Type B pancreatic cell (in vitro differentiated cells): Measurements from ENCODE around the gene LAIR2. TPM values are rescaled to one million over a fixed set of nuclear protein-coding genes. Genes with fewer than 3 reads are reported as not detected.

Experiments
- DNase-seq: peaks from one replicate; pipeline ENCODE4 v3.0.0; 2021; ENCODE audit warnings: mixed read lengths; ENCODE audit not compliant: unreplicated experiment; ENCODE audit errors: extremely low spot score
- H3K27ac Mint-ChIP-seq: 2 replicates; pipeline ENCODE4 v1.8.0; 2021; ENCODE audit warnings: mild to moderate bottlenecking, mixed read lengths
- H3K27me3 Mint-ChIP-seq: 2 replicates; pipeline ENCODE4 v1.8.0; 2021; ENCODE audit warnings: mixed read lengths
- H3K36me3 Mint-ChIP-seq: 2 replicates; pipeline ENCODE4 v1.8.0; 2021; ENCODE audit warnings: mixed read lengths
- H3K4me1 Mint-ChIP-seq: one replicate; pipeline ENCODE4 v1.8.0; 2021; ENCODE audit warnings: mixed read lengths; ENCODE audit not compliant: unreplicated experiment
- H3K4me3 Mint-ChIP-seq: 2 replicates; pipeline ENCODE4 v1.8.0; 2021; ENCODE audit warnings: mild to moderate bottlenecking, mixed read lengths
- H3K9me3 Mint-ChIP-seq: 2 replicates; pipeline ENCODE4 v1.8.0; 2021; ENCODE audit warnings: mixed read lengths
- total RNA-seq: library from RNA; stranded (reverse); gene quantifications from 2 replicates; pipeline ENCODE4 v1.2.1, GENCODE V29; 2021; ENCODE audit warnings: low replicate concordance
- TF ChIP-seq, protein P1 (sequence below): fragments of 200-600 bp; sonication (generic); conservative IDR thresholded peaks from 2 replicates; pipeline ENCODE4 v1.5.0; 2021; ENCODE audit warnings: antibody characterized with exemption, mild to moderate bottlenecking

The LAIR2 gene
- total RNA-seq, 1 donor from 2014 or later: not detected

DNA sequence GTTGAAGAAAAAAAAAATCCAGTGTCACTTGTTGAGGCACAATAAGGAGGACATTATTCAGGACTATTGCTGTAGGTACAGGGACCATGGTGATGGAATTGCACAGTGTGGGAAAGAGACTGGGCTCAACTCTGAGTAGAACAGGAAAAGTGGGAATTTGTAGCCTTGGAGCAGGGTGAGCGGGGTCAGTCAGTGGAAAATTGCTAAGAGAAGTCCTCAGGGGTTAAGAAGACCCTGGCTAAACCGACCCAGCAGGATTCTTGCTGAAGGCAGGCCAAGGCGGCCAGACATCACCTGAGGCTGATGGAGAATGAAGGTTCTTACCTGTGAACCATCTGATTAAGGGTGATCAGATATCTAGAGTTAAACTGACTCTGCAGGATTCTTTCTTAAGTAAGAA, 12.5 kb downstream of the LAIR2 start:
- no peaks in the 10 kb centered on the region for H3K36me3 Mint-ChIP-seq
- H3K4me3 Mint-ChIP-seq: no peak overlapping the region
- no peaks in the 10 kb centered on the region for H3K4me1 Mint-ChIP-seq
- no peak overlapping the region for H3K27ac Mint-ChIP-seq
- peaks cover 9% of the 10 kb centered on the region for H3K9me3 Mint-ChIP-seq
- DNase-seq: no peak
- TF ChIP-seq, protein P1, sequence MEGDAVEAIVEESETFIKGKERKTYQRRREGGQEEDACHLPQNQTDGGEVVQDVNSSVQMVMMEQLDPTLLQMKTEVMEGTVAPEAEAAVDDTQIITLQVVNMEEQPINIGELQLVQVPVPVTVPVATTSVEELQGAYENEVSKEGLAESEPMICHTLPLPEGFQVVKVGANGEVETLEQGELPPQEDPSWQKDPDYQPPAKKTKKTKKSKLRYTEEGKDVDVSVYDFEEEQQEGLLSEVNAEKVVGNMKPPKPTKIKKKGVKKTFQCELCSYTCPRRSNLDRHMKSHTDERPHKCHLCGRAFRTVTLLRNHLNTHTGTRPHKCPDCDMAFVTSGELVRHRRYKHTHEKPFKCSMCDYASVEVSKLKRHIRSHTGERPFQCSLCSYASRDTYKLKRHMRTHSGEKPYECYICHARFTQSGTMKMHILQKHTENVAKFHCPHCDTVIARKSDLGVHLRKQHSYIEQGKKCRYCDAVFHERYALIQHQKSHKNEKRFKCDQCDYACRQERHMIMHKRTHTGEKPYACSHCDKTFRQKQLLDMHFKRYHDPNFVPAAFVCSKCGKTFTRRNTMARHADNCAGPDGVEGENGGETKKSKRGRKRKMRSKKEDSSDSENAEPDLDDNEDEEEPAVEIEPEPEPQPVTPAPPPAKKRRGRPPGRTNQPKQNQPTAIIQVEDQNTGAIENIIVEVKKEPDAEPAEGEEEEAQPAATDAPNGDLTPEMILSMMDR: no peak
- H3K27me3 Mint-ChIP-seq: no peaks in the 10 kb centered on the region

- Mint-ChIP-seq H3K36me3 (no peaks in the 10 kb centered on the region), H3K4me3 (no peak overlapping the region), H3K27ac (no peak overlapping the region), H3K4me1 (no peaks in the 10 kb centered on the region), H3K9me3 (peaks cover 13% of the 10 kb centered on the region), H3K27me3 (no peaks in the 10 kb centered on the region)
- DNase-seq: no peak
- TF ChIP-seq, protein P1: no peak
These were observed 14.9 kb downstream of the LAIR2 start for GRCh38 chr19:54517483-54517882.

DNA sequence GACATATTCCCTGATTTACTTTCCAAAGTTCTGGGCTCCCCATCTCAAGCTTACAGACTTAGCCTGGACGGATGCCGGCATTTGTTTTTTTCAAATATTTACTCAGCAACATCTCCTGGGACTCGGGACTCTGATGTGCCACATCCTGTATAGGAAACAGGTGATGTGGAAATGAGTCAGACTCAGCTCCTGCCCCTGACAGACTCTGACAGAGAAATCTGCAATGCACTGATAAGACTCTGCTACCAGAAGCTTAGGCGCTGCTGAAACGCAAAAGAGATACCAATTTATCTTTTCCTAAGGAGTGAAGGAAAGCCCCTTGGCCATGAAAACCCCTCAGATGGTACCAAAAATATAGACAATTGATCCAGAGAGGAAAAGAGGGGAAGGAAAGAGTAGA, 16.2 kb downstream of the LAIR2 start:
- no peaks in the 10 kb centered on the region for H3K36me3 Mint-ChIP-seq
- H3K27ac Mint-ChIP-seq: no peak overlapping the region
- no peak overlapping the region for H3K4me3 Mint-ChIP-seq
- peaks cover 14% of the 10 kb centered on the region for H3K9me3 Mint-ChIP-seq
- no peaks in the 10 kb centered on the region for H3K4me1 Mint-ChIP-seq
- no peak for DNase-seq
- H3K27me3 Mint-ChIP-seq: no peaks in the 10 kb centered on the region
- TF ChIP-seq, protein P1: no peak

GRCh38 chr19:54521022-54521859, 18.6 kb downstream of the LAIR2 start:
- Mint-ChIP-seq H3K4me1 (no peaks in the 10 kb centered on the region), H3K36me3 (no peaks in the 10 kb centered on the region), H3K9me3 (peaks cover 14% of the 10 kb centered on the region), H3K27ac (no peak overlapping the region), H3K27me3 (no peaks in the 10 kb centered on the region), H3K4me3 (no peak overlapping the region)
- DNase-seq: no peak
- TF ChIP-seq, protein P1: no peak

DNA sequence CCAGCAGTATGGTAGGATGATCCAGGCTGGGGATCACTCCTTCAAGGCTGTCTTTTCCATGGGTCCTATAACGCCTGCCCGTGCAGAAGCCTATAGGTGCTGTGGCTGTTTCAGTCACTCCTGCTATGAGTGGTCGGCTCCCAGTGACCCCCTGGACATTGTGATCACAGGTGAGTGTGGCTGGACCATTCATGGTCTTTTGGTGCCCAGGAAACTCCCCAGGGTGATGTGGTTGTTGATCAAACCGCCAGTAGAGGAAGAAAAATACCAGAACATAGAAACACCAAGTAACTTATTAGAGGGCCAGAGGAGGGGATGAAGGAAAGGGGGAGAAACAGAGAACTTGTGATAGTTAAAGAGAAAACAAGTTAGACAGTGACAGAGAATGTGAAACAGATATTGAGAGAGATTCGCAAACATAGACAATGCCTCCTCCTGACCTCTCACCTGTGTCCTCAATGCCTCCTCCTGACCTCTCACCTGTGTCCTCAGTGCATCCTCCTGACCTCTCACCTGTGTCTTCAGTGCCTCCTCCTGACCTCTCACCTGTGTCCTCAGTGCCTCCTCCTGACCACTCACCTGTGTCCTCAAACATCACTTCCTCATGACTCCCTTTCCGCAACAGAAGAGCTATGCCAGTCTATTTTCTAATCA, 19.4 kb downstream of the LAIR2 start:
- TF ChIP-seq, protein P1: no peak
- peaks cover 14% of the 10 kb centered on the region for H3K9me3 Mint-ChIP-seq
- no peak for DNase-seq
- H3K36me3 Mint-ChIP-seq: no peaks in the 10 kb centered on the region
- no peak overlapping the region for H3K4me3 Mint-ChIP-seq
- H3K4me1 Mint-ChIP-seq: no peaks in the 10 kb centered on the region
- no peaks in the 10 kb centered on the region for H3K27me3 Mint-ChIP-seq
- no peak overlapping the region for H3K27ac Mint-ChIP-seq
